Stomach (tissue), 9 donors: ENCODE measurements around the gene PRPF6. TPM values are rescaled to one million over a fixed set of nuclear protein-coding genes. Genes with fewer than 3 reads are reported as not detected.

Experiments
- DNase-seq, 2 donors: peaks; one replicate each; pipeline versions ENCODE4 v3.0.0 to v3.0.0-alpha.2; 2013 to 2019
- H3K27ac ChIP-seq, 5 donors: fragments of 200-600 bp in 4 of 5; sonication (generic) in 4 of 5; one replicate each; pipeline ENCODE4 v1.5.1; 2013 to 2019; ENCODE audit warnings: mild to moderate bottlenecking in 1 of 5, moderate library complexity in 1 of 5
- H3K27me3 ChIP-seq, 3 donors: fragments of 200-600 bp; sonication (generic); one replicate each; pipeline ENCODE4 v1.5.1; 2017 to 2019; ENCODE audit warnings: mixed run types in 1 of 3
- H3K36me3 ChIP-seq, 4 donors: fragments of 200-600 bp; sonication (generic); 1 replicate in 3 of 4; 2 replicates in 1 of 4; pipeline ENCODE4 v1.5.1; 2016 to 2019
- H3K4me1 ChIP-seq, 4 donors: fragments of 200-600 bp; sonication (generic); one replicate each; pipeline ENCODE4 v1.5.1; 2016 to 2019
- H3K4me3 ChIP-seq, 4 donors: fragments of 200-600 bp; sonication (generic) in 3 of 4; one replicate each; pipeline ENCODE4 v1.5.1; 2016 to 2019; ENCODE audit warnings: mild to moderate bottlenecking in 1 of 4
- H3K9me3 ChIP-seq, 4 donors: fragments of 200-600 bp; sonication (generic); one replicate each; pipeline ENCODE4 v1.5.1; 2016 to 2019
- EP300 ChIP-seq: sonication (generic); formaldehyde crosslinking; IDR thresholded peaks from one replicate; pipeline ENCODE4 v1.6.1; 2017; ENCODE audit warnings: antibody characterized with exemption
- POLR2A ChIP-seq, 4 donors: fragments of 450-650 bp; IDR thresholded peaks; one replicate each; pipeline ENCODE4 v1.6.1; 2016; ENCODE audit warnings: antibody characterized with exemption in 4 of 4, control low read depth in 2 of 4, mild to moderate bottlenecking in 1 of 4, moderate library complexity in 1 of 4
- POLR2AphosphoS5 ChIP-seq, 3 donors: sonication (generic); formaldehyde crosslinking; IDR thresholded peaks; one replicate each; pipeline ENCODE4 v1.6.1; 2016; ENCODE audit warnings: antibody characterized with exemption in 3 of 3
- WGBS, 5 donors: extraction: QIAGEN DNeasy Blood & Tissue Kit in 3 of 5; methylation state at CpG; one replicate each; pipeline versions ENCODE4 v1.1.5 to v1.1.7; 2013 to 2018; 5-methylcytosine and 5-hydroxymethylcytosine counted together
- intact Hi-C: fragments of 100-400 bp; cut with DNase I; formaldehyde crosslinking; loops from one replicate; pipeline ENCODE4 v1.15.1; 2023; ENCODE audit warnings: low total_unique reads
- polyA plus RNA-seq, 3 donors: library from polyadenylated mRNA; stranded (reverse); fragments of 200-250 nt; gene quantifications; one replicate each; pipeline ENCODE4 v1.2.3, GENCODE V29; 2013
- total RNA-seq, 5 donors: library from RNA; depleted of rRNA; stranded (reverse); fragments of >200 nt; gene quantifications; one replicate each; pipeline versions ENCODE4 v1.1.0 to v1.2.3, GENCODE V29; 2014 to 2016
- TF ChIP-seq, protein P1 (sequence below), 7 experiments: fragments of 450-650 bp in 4 of 7; fragments of 200-600 bp in 3 of 7; sonication (generic) in 3 of 7; IDR thresholded peaks; one replicate each; pipeline ENCODE4 v1.5.1; 2016 to 2019; ENCODE audit warnings: antibody characterized with exemption in 7 of 7, control low read depth in 2 of 7, mild to moderate bottlenecking in 1 of 7
- donor health status: healthy with polysubstance abuse.
- donor health status: Bipolar disorder and iron deficiency.
- donor health status: healthy.

The PRPF6 gene
- total and polyA plus RNA-seq, 8 donors: 27.0 to 67.4 (median 39.6) TPM

DNA sequence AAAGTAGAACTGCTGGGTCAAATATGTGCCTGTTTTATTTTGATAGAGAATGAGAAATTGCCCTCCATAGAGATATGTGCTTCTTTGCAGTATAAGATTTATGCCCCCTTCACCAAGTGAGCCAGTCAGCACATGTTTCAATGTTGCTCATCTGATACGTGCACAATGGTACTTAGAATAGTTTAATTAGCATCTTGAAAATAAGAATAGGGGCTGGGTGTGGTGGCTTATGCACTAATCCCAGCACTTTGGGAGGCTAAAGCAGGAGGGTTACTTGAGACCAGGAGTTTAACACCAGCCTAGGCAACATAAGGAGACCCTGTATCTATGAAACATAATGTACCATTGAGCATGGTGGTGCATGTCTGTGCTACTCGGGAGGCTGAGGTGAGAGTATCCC is 34.7 kb downstream of the PRPF6 start:
- DNase-seq: no peak
- H3K36me3 ChIP-seq: peaks cover 63 to 93% (median 90%) of the 10 kb centered on the region in 4 donors

DNA sequence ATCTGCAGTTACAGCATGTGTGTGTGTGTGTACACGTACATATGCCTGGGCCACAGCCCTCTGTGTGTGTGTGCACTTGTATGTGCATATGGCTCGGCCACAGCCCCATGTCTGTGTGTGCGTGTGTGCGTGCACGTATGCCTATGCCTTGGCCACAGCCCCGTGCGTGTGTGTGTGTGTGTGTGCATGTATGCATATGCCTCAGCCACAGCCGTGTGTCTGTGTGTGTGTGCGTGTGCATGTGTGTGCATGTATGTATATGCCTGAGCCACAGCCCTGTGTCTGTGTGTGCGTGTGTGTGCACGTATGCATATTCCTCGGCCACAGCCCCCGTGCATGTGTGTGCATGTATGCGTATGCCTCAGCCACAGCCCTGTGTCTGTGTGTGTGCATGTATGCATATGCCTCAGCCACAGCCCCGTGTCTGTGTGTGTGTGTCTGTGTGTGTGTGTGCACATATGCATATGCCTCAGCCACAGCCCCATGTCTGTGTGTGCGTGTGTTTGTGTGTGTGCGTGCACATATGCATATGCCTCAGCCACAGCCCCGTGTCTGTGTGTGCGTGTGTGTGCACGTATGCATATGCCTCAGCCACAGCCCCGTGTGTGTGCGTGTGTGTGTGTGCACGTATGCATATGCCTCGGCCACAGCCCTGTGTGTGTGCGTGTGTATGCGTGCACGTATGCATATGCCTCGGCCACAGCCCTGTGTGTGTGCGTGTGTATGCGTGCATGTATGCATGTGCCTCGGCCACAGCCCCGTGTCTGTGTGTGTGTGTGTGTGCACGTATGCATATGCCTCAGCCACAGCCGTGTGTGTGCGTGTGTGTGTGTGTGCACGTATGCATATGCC is 40.4 kb downstream of the PRPF6 start:
- peaks cover 95 to 100% (median 100%) of the 10 kb centered on the region in 4 donors for H3K36me3 ChIP-seq

More for the DNA sequence above, 34.7 kb downstream of the PRPF6 start:
- intact Hi-C loops: no loop called here
- H3K9me3 ChIP-seq: no peaks in the 10 kb centered on the region
- no peak overlapping the region for H3K4me3 ChIP-seq
- H3K4me1 ChIP-seq: no peaks in the 10 kb centered on the region
- no peaks in the 10 kb centered on the region for H3K27me3 ChIP-seq
- WGBS, 5 donors: 81 to 90% (median 85%) methylated on average over 2 of the region's 2 CpGs
- TF ChIP-seq POLR2AphosphoS5 (IDR thresholded peaks at IDR 0.05) (no peak), POLR2A (IDR thresholded peaks at IDR 0.05) (no peak), EP300 (no peak)
- TF ChIP-seq, protein P1, sequence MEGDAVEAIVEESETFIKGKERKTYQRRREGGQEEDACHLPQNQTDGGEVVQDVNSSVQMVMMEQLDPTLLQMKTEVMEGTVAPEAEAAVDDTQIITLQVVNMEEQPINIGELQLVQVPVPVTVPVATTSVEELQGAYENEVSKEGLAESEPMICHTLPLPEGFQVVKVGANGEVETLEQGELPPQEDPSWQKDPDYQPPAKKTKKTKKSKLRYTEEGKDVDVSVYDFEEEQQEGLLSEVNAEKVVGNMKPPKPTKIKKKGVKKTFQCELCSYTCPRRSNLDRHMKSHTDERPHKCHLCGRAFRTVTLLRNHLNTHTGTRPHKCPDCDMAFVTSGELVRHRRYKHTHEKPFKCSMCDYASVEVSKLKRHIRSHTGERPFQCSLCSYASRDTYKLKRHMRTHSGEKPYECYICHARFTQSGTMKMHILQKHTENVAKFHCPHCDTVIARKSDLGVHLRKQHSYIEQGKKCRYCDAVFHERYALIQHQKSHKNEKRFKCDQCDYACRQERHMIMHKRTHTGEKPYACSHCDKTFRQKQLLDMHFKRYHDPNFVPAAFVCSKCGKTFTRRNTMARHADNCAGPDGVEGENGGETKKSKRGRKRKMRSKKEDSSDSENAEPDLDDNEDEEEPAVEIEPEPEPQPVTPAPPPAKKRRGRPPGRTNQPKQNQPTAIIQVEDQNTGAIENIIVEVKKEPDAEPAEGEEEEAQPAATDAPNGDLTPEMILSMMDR (IDR thresholded peaks at IDR 0.05): no peak
- H3K27ac ChIP-seq: no peak overlapping the region

DNA sequence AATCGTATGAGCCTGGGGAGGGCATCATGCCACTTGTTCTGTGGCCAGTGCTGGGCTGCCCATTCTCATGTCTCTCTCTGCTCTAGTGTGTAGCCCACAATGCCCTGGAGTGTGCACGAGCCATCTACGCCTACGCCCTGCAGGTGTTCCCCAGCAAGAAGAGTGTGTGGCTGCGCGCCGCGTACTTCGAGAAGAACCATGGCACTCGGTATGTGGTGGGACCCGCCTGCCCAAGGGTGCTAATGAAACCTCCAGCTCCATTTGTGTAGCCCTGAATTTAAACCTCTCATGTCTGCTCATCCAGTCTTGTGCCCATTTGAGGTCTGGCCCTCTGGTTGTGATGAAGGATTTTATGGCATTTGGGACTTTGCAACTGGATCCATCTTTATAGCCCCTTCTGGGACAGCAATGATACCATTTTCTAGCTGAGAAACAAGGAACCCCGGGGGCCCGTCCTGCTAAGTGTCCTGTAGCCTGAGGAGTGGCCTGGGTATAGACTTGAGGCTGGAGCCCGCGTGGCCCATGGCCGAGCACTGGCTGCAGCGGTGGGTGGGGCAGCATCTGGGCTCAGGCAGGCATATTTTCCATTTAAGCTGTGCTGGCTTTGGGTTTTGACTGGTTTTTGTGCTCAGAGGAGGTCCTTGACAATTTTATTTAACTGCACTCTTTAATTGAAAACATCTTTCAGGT is 41.9 kb downstream of the PRPF6 start:
- Histone ChIP-seq H3K9me3 (no peaks in the 10 kb centered on the region), H3K4me1 (peaks cover 0 to 5% (median 0%) of the 10 kb centered on the region in 4 donors), H3K4me3 (no peak overlapping the region), H3K27ac (no peak overlapping the region), H3K36me3 (peaks cover 95 to 100% (median 100%) of the 10 kb centered on the region in 4 donors), H3K27me3 (no peaks in the 10 kb centered on the region)
- WGBS, 5 donors: 96 to 98% (median 97%) methylated on average over 17 of the region's 17 CpGs
- TF ChIP-seq, protein P1 (IDR thresholded peaks at IDR 0.05): no peak
- TF ChIP-seq POLR2A (IDR thresholded peaks at IDR 0.05): no peak
- intact Hi-C loops: no loop called here
- DNase-seq: no peak

More for the DNA sequence above, 40.4 kb downstream of the PRPF6 start:
- no peak overlapping the region for H3K27ac ChIP-seq
- TF ChIP-seq, protein P1 (IDR thresholded peaks at IDR 0.05): no peak
- TF ChIP-seq POLR2A (IDR thresholded peaks at IDR 0.05): no peak
- TF ChIP-seq POLR2AphosphoS5 (IDR thresholded peaks at IDR 0.05): no peak
- no peak for TF ChIP-seq EP300
- no peak for DNase-seq
- no peaks in the 10 kb centered on the region for H3K4me1 ChIP-seq
- intact Hi-C loops: no loop called here
- H3K9me3 ChIP-seq: no peaks in the 10 kb centered on the region
- H3K27me3 ChIP-seq: no peaks in the 10 kb centered on the region
- 91 to 96% (median 95%) methylated on average over 33 to 36 of the region's 36 CpGs for WGBS, 5 donors
- no peak overlapping the region for H3K4me3 ChIP-seq

DNA sequence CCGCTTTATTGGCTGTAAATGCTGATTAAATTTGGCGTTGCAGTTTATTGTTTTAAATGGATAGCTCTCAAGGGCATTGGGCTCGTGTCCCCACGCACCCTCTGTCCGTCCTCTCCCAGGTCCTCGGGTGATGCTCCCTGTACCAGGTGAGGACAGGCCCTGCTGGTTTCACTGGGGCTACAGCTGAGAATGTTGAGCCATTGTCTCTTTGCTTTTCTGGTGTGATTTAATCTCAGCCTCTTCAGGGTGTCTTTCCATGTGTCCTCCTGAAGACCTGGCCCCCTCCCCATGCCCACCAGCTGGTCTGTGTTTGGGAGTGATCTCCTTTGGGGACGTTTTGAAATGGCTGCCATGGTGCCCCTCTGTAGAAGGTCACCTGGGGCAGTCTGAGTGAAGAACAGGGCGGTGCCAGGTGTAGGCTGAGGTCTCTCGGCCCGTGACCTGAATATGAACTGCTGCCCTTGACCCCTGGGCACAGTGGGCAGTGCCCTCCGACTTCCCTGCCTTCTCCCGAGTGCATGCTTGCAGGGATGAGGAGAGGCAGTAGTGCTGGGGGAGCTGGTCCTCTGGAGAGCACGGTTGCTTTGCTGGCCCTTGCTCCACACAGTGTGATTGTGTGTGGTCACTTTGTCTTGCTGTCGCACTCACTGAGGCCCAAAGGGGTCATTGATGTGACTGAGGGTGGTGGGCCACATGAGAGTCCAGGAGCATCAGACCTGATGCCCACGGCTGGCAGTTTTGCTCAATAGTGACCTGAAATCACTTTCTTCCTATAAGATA is 42.6 kb downstream of the PRPF6 start:
- no peak for TF ChIP-seq EP300
- TF ChIP-seq, protein P1 (IDR thresholded peaks at IDR 0.05): no peak
- TF ChIP-seq POLR2AphosphoS5 (IDR thresholded peaks at IDR 0.05): no peak
- no peak for TF ChIP-seq POLR2A (IDR thresholded peaks at IDR 0.05)
- H3K36me3 ChIP-seq: peaks cover 95 to 100% (median 100%) of the 10 kb centered on the region in 4 donors
- WGBS, 5 donors: 78 to 94% (median 92%) methylated on average over 13 to 15 of the region's 15 CpGs
- intact Hi-C loops: no loop called here
- H3K27ac ChIP-seq: no peak overlapping the region
- no peaks in the 10 kb centered on the region for H3K27me3 ChIP-seq
- no peaks in the 10 kb centered on the region for H3K9me3 ChIP-seq
- no peak for DNase-seq
- H3K4me3 ChIP-seq: no peak overlapping the region
- H3K4me1 ChIP-seq: peaks cover 0 to 13% (median 0%) of the 10 kb centered on the region in 4 donors
